Astrocyte of the cerebellum (primary cell): ENCODE results near the gene CEPT1.

Experiments used
- DNase-seq: peaks from one replicate; pipeline ENCODE4 v3.0.0-alpha.2; 2011; ENCODE audit warnings: low read depth
- H3K4me3 ChIP-seq: 2 replicates; pipeline ENCODE4 v1.5.1; 2011; ENCODE audit warnings: mild to moderate bottlenecking, low read depth, low read length, moderate library complexity
- in situ Hi-C: cut with HindIII; loops from 2 replicates; pipeline ENCODE4 v1.10.0; 2017; ENCODE audit warnings: low sequenced_read_pairs
- TF ChIP-seq, protein P1 (sequence below): IDR thresholded peaks from 2 replicates; pipeline ENCODE4 v1.5.1; 2012; ENCODE audit warnings: low read length, low read depth, moderate library complexity, mild to moderate bottlenecking; ENCODE audit errors: missing control alignments

Gene CEPT1

DNA sequence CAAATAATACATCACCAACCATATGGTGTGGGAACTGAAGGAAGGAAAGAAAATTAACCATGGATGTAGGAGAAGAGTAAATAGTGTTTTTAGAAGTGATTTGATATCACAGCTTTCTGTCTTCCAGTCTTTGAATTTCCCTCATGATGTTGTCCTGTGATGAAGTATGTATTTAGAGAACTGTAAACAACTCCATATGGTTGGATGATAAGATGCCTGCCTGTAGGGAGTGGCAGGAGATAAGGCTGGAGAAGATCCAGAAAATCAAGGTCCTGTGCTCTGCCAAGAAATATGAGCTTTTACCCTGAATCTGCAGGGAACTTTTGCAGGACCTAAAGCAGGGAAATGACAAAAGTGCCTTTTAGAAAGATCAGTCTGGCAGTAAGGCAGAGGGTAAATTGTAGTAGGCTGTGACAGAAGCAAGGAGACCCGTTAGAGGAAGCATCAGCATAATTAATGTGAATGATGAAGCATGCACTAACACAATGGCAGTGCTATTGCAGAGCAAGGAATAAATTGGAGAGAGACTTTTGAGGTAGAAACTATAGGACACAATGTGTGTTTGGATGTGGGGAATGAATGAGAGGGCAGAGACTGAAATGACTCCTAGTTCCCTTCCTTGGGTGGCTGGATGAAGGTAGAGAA lies 21.9 kb downstream of the CEPT1 start:
- H3K4me3 ChIP-seq = no peak overlapping the region
- in situ Hi-C loops = no loop called here
- TF ChIP-seq, protein P1, sequence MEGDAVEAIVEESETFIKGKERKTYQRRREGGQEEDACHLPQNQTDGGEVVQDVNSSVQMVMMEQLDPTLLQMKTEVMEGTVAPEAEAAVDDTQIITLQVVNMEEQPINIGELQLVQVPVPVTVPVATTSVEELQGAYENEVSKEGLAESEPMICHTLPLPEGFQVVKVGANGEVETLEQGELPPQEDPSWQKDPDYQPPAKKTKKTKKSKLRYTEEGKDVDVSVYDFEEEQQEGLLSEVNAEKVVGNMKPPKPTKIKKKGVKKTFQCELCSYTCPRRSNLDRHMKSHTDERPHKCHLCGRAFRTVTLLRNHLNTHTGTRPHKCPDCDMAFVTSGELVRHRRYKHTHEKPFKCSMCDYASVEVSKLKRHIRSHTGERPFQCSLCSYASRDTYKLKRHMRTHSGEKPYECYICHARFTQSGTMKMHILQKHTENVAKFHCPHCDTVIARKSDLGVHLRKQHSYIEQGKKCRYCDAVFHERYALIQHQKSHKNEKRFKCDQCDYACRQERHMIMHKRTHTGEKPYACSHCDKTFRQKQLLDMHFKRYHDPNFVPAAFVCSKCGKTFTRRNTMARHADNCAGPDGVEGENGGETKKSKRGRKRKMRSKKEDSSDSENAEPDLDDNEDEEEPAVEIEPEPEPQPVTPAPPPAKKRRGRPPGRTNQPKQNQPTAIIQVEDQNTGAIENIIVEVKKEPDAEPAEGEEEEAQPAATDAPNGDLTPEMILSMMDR = no peak
- no peak for DNase-seq

DNA sequence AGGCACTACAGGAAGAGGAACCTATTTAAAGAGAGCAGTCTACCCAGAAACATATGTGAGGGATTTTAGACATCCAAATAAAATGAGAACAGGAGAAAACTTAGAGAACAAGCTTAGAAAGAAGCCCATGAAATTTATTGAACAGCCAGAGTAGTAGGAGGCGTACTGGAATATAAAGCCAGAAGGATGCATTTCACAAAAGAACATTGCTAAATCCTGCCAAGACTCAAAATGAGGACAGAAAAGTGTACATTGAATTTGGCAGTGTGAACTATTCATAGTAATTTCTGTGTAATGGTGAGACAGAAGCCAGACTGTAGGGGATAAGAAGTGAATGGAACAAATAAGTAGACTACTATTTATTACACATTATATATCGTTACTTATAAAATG lies 22.5 kb downstream of the CEPT1 start:
- DNase-seq = no peak
- TF ChIP-seq, protein P1 = no peak
- H3K4me3 ChIP-seq = no peak overlapping the region
- in situ Hi-C loops = no loop called here

DNA sequence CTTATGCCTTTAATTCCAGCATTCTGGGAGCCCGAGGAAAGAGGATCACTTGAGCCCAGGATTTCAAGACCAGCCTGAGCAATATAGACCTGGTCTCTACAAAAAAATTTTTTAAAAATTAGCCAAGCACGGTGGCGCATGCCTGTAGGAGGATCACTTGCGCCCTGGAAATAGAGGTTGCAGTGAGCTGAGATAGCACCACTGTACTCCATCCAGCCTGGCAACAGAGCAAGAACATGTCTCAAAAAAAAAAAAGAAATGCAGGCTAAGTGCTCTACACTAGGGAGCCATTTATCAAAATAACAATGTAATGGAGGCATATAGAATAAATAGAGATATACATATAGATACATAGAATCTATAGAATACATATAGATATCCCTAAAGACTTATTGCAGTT lies 23.3 kb downstream of the CEPT1 start:
- no peak for DNase-seq
- H3K4me3 ChIP-seq = no peak overlapping the region
- in situ Hi-C loops = no loop called here
- TF ChIP-seq, protein P1 = no peak

DNA sequence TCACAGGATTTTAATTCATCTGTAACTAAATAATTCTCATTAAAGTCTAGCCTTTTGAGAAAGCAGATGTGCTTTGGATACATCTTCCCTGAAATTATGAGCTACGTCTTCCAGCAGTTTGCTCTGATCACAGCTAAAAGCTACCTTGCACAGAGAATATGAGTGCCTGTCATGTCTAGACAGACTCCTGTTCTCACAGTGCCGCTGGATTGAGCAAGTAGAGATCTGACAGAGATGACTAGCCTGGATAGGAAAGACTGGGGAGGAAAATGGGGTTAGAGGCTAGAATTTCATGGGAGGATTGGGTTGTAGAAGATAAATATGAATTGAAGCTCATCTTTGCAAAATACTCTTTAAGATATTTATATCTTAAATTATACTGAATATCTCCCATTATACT lies 24.1 kb downstream of the CEPT1 start:
- in situ Hi-C loops = no loop called here

DNA sequence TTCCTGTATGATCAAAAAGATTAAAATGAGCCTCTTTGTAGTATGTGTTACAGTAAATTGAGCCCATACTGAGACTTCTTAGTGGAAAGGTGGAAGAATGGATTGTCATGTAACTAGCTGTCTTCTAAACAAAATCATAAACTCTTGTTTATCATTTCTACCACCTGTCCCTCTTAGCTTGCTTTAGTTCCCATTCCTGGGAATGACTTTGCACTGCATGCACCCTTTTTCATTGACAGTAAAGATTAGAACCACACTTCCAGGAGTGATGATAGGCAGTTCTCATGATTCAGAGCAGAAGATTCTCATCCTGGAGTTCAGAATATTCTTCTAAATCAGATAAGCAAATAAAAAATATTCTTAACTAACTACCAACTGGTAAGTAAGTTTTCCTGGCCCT lies 32.4 kb downstream of the CEPT1 start:
- TF ChIP-seq, protein P1 = no peak
- in situ Hi-C loops = no loop called here
- no peak for DNase-seq
- H3K4me3 ChIP-seq = no peak overlapping the region

More for the DNA sequence above, 24.1 kb downstream of the CEPT1 start:
- DNase-seq = no peak
- TF ChIP-seq, protein P1 = no peak
- H3K4me3 ChIP-seq = no peak overlapping the region

DNA sequence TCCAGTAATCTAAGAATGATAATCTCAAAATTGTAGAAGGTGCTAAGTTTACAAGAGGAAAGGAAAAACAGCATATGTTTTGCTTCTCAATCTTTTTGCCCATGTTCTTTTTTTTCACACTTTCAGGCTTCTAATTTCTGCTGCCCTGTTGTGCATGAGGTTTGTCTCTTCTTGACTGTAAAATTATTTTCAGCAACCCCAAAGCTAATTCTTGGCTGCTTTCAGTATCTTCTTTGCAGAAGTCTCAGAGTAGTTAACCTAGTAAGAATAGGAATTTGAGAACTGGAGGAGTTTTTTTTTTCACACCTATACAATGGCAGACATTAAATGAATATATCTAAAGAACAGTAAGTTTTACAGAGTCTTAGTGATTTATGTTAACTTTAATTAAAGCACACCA lies 34.0 kb downstream of the CEPT1 start:
- no peak overlapping the region for H3K4me3 ChIP-seq
- no peak for DNase-seq
- TF ChIP-seq, protein P1 = no peak
- in situ Hi-C loops = no loop called here
